HepG2 (cell line): ENCODE data around the gene PET117. TPM values are rescaled to one million over a fixed set of nuclear protein-coding genes. Genes with fewer than 3 reads are reported as not detected.

ENCODE experiments used
- FIP1L1 ChIP-seq: fragments of 200-400 bp; formaldehyde crosslinking; IDR thresholded peaks from 2 replicates; pipeline ENCODE4 v1.6.1; 2018; ENCODE audit warnings: low read depth, mild to moderate bottlenecking, low read length, moderate library complexity, borderline replicate concordance; ENCODE audit not compliant: insufficient read depth
- HCFC1 ChIP-seq: fragments of 150-350 bp; IDR thresholded peaks from 2 replicates; pipeline ENCODE4 v1.6.1; 2014; ENCODE audit warnings: low read depth, low read length
- KLF13 ChIP-seq: sonication (generic); formaldehyde crosslinking; IDR thresholded peaks from 2 replicates; pipeline ENCODE4 v1.4.0; 2020; ENCODE audit warnings: mild to moderate bottlenecking, missing genetic modification reagents
- MED8 ChIP-seq: sonication (generic); formaldehyde crosslinking; IDR thresholded peaks from 2 replicates; pipeline ENCODE4 v1.8.1; 2023; ENCODE audit warnings: mild to moderate bottlenecking, missing genetic modification reagents; ENCODE audit not compliant: insufficient replicate concordance
- PLSCR1 ChIP-seq: sonication (generic); formaldehyde crosslinking; IDR thresholded peaks from 2 replicates; pipeline ENCODE4 v1.5.0; 2020; ENCODE audit warnings: missing genetic modification reagents, mild to moderate bottlenecking, borderline replicate concordance
- POLR2AphosphoS5 ChIP-seq: IDR thresholded peaks from 2 replicates; pipeline ENCODE4 v1.6.1; 2012; ENCODE audit warnings: low read depth, low read length
- RERE ChIP-seq: IDR thresholded peaks from 2 replicates; pipeline ENCODE4 v1.6.1; 2016; ENCODE audit warnings: low read depth, missing genetic modification reagents, missing compliant biosample characterization
- RFXAP ChIP-seq: sonication (generic); formaldehyde crosslinking; IDR thresholded peaks from 2 replicates; pipeline ENCODE4 v1.4.0; 2020; ENCODE audit warnings: missing genetic modification reagents, borderline replicate concordance
- SAFB2 ChIP-seq: sonication (generic); formaldehyde crosslinking; IDR thresholded peaks from 2 replicates; pipeline ENCODE4 v1.5.1; 2020; ENCODE audit warnings: missing genetic modification reagents, low read depth, mild to moderate bottlenecking, borderline replicate concordance
- SPEN ChIP-seq: sonication (generic); formaldehyde crosslinking; IDR thresholded peaks from 2 replicates; pipeline ENCODE4 v1.5.1; 2020; ENCODE audit warnings: low read depth, mild to moderate bottlenecking, missing genetic modification reagents
- TP53 ChIP-seq: sonication (generic); formaldehyde crosslinking; conservative IDR thresholded peaks from 2 replicates; pipeline ENCODE4 v1.4.0; 2020; ENCODE audit warnings: missing genetic modification reagents
- ZEB1 ChIP-seq: IDR thresholded peaks from 2 replicates; pipeline ENCODE4 v1.6.1; 2012; ENCODE audit warnings: mild to moderate bottlenecking, low read depth, inconsistent platforms; ENCODE audit not compliant: insufficient replicate concordance
- ZNF180 ChIP-seq: sonication (generic); formaldehyde crosslinking; IDR thresholded peaks from 2 replicates; pipeline ENCODE4 v1.4.0; 2020; ENCODE audit warnings: low read depth, missing genetic modification reagents, borderline replicate concordance
- ZNF343 ChIP-seq: sonication (generic); formaldehyde crosslinking; IDR thresholded peaks from 2 replicates; pipeline ENCODE4 v1.4.0; 2020; ENCODE audit warnings: mild to moderate bottlenecking, missing genetic modification reagents
- ZNF431 ChIP-seq: sonication (generic); formaldehyde crosslinking; IDR thresholded peaks from 2 replicates; pipeline ENCODE4 v1.9.0; 2022; ENCODE audit warnings: missing genetic modification reagents, low read depth, mild to moderate bottlenecking, borderline replicate concordance
- ZNF44 ChIP-seq: sonication (generic); formaldehyde crosslinking; IDR thresholded peaks from 2 replicates; pipeline ENCODE4 v1.5.1; 2020; ENCODE audit warnings: mild to moderate bottlenecking, missing genetic modification reagents
- ZNF607 ChIP-seq: sonication (generic); formaldehyde crosslinking; IDR thresholded peaks from 2 replicates; pipeline ENCODE4 v1.5.1; 2020; ENCODE audit warnings: missing genetic modification reagents, mild to moderate bottlenecking, borderline replicate concordance
- ZNF724P ChIP-seq: sonication (generic); formaldehyde crosslinking; IDR thresholded peaks from 2 replicates; pipeline ENCODE4 v1.8.0; 2022; ENCODE audit warnings: missing genetic modification reagents, borderline replicate concordance
- polyA plus RNA-seq, 8 experiments: library from polyadenylated mRNA; depleted of rRNA in 3 of 8; stranded (reverse) in 7 of 8; unstranded in 1 of 8; fragments of >200 nt; fragmentation: Illumina TruSeq in 4 of 8; extraction: Trizol in 4 of 8; gene quantifications; 2 replicates each; pipeline versions ENCODE4 v1.2.1 to v1.2.3, GENCODE V29; 2011 to 2016; ENCODE audit warnings: low read depth in 4 of 8, missing spikeins in 1 of 8, mixed read lengths in 1 of 8; ENCODE audit not compliant: insufficient read depth in 1 of 8
- total RNA-seq, 5 experiments: library from RNA; depleted of rRNA; stranded (reverse); fragments of >200 nt; fragmentation: Illumina TruSeq; extraction: Trizol; gene quantifications; 2 replicates each; pipeline ENCODE4 v1.2.3, GENCODE V29; 2016; ENCODE audit warnings: low read depth in 1 of 5
- TF ChIP-seq, protein P1 (sequence below): sonication (generic); IDR thresholded peaks from 2 replicates; pipeline ENCODE4 v1.6.1; 2016; ENCODE audit warnings: low read depth, borderline replicate concordance
- TF ChIP-seq, protein P2 (sequence below): sonication (generic); formaldehyde crosslinking; IDR thresholded peaks from 2 replicates; pipeline ENCODE4 v1.9.0; 2021; ENCODE audit warnings: missing genetic modification reagents, mild to moderate bottlenecking, borderline replicate concordance

The PET117 gene
- total and polyA plus RNA-seq, 2 of the 13 experiments (the other 11 are each of a cell fraction or from before 2014, with no cell fraction given), result 22.2 to 48.2 TPM

GRCh38 chr20:18137412-18138265 is at the start of gene PET117, which contains the start of gene KAT14 (continued):
- TF ChIP-seq KLF13 (CRISPR knock-in tag) (peak; percentile 93; the same call in 1 of the 2 replicates), RFXAP (CRISPR knock-in tag) (peak; percentile 98), RERE (CRISPR knock-in tag) (peak; percentile 77), MED8 (peak; percentile 97), HCFC1 (peak; percentile 71), ZNF180 (CRISPR knock-in tag) (peak; percentile 95; the same call in 1 of the 2 replicates), ZEB1 (peak; percentile 72), SPEN (peak; percentile 99), PLSCR1 (0 out of 2 replicates have a peak, but pooled peaks have one; percentile 92), ZNF343 (CRISPR knock-in tag) (peak; percentile 99), POLR2AphosphoS5 (peak; percentile 83), ZNF431 (CRISPR knock-in tag) (peak; percentile 99), ZNF44 (CRISPR knock-in tag) (peak; percentile 99), ZNF724P (CRISPR knock-in tag) (peak; percentile 96), TP53 (CRISPR knock-in tag) (peak; percentile 87), ZNF607 (CRISPR knock-in tag) (peak; percentile 99), FIP1L1 (no peak; the same call in 1 of the 2 replicates), SAFB2 (CRISPR knock-in tag) (peak; percentile 96)
- TF ChIP-seq, protein P1, sequence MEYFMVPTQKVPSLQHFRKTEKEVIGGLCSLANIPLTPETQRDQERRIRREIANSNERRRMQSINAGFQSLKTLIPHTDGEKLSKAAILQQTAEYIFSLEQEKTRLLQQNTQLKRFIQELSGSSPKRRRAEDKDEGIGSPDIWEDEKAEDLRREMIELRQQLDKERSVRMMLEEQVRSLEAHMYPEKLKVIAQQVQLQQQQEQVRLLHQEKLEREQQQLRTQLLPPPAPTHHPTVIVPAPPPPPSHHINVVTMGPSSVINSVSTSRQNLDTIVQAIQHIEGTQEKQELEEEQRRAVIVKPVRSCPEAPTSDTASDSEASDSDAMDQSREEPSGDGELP, result peak; percentile 83; the same call in 1 of the 2 replicates
- TF ChIP-seq, protein P2, sequence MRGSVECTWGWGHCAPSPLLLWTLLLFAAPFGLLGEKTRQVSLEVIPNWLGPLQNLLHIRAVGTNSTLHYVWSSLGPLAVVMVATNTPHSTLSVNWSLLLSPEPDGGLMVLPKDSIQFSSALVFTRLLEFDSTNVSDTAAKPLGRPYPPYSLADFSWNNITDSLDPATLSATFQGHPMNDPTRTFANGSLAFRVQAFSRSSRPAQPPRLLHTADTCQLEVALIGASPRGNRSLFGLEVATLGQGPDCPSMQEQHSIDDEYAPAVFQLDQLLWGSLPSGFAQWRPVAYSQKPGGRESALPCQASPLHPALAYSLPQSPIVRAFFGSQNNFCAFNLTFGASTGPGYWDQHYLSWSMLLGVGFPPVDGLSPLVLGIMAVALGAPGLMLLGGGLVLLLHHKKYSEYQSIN, result peak; percentile 95; the same call in 1 of the 2 replicates
